ENCODE measurements around the gene KIF26B.

Gene KIF26B

GRCh38 chr1:245572709-245573108 lies 417.9 kb downstream of the KIF26B start:
- ATAC-seq: no peak

GRCh38 chr1:245575710-245576109 lies 420.9 kb downstream of the KIF26B start:
- TF ChIP-seq ZNF565 (CRISPR knock-in tag; conservative IDR thresholded peaks at IDR 0.05; ENCODE audit: low read depth) (no peak), CREB5 (CRISPR knock-in tag; IDR thresholded peaks at IDR 0.05; ENCODE audit: low read depth) (no peak), POU6F1 (CRISPR knock-in tag; IDR thresholded peaks at IDR 0.05; ENCODE audit: borderline replicate concordance, low read depth) (no peak), ESRRG (CRISPR knock-in tag; IDR thresholded peaks at IDR 0.05) (no peak), PPARA (CRISPR knock-in tag; IDR thresholded peaks at IDR 0.05; ENCODE audit: borderline replicate concordance) (no peak), OSR1 (CRISPR knock-in tag; IDR thresholded peaks at IDR 0.05) (no peak), TOX (CRISPR knock-in tag; IDR thresholded peaks at IDR 0.05; ENCODE audit: borderline replicate concordance) (no peak), GLIS3 (CRISPR knock-in tag; IDR thresholded peaks at IDR 0.05) (no peak), ARNTL (CRISPR knock-in tag; IDR thresholded peaks at IDR 0.05; ENCODE audit: borderline replicate concordance, low read depth) (no peak), CSDC2 (CRISPR knock-in tag; IDR thresholded peaks at IDR 0.05) (no peak), TSHZ2 (CRISPR knock-in tag; IDR thresholded peaks at IDR 0.05) (no peak), RARB (CRISPR knock-in tag; IDR thresholded peaks at IDR 0.05) (no peak), ZFP30 (CRISPR knock-in tag; IDR thresholded peaks at IDR 0.05) (no peak)
- no peak for ATAC-seq

More at GRCh38 chr1:245572709-245573108, 417.9 kb downstream of the KIF26B start:
- no peak for TF ChIP-seq GLIS3 (CRISPR knock-in tag; IDR thresholded peaks at IDR 0.05)
- TF ChIP-seq OSR1 (CRISPR knock-in tag; IDR thresholded peaks at IDR 0.05): no peak
- TF ChIP-seq CSRNP3 (CRISPR knock-in tag; IDR thresholded peaks at IDR 0.05): no peak
- TF ChIP-seq ISL1 (CRISPR knock-in tag; IDR thresholded peaks at IDR 0.05): no peak
- TF ChIP-seq ZNF70 (CRISPR knock-in tag; IDR thresholded peaks at IDR 0.05): no peak
- TF ChIP-seq BACH2 (CRISPR knock-in tag; IDR thresholded peaks at IDR 0.05; ENCODE audit: borderline replicate concordance): no peak
- TF ChIP-seq ZC3H10 (CRISPR knock-in tag; IDR thresholded peaks at IDR 0.05): no peak

GRCh38 chr1:245576323-245576722 lies 421.5 kb downstream of the KIF26B start:
- no peak for TF ChIP-seq TOX (CRISPR knock-in tag; IDR thresholded peaks at IDR 0.05; ENCODE audit: borderline replicate concordance)
- ATAC-seq: no peak; the same call in 2 of the 3 replicates

GRCh38 chr1:245577191-245578157 lies 422.7 kb downstream of the KIF26B start:
- TF ChIP-seq ESRRG (CRISPR knock-in tag; IDR thresholded peaks at IDR 0.05): no peak

GRCh38 chr1:245578308-245578707 lies 423.5 kb downstream of the KIF26B start:
- ATAC-seq: no peak
- TF ChIP-seq SNAI2 (CRISPR knock-in tag; IDR thresholded peaks at IDR 0.05): no peak
- TF ChIP-seq ESRRG (CRISPR knock-in tag; IDR thresholded peaks at IDR 0.05): no peak
- TF ChIP-seq BACH2 (CRISPR knock-in tag; IDR thresholded peaks at IDR 0.05; ENCODE audit: borderline replicate concordance): no peak
- no peak for TF ChIP-seq PPARA (CRISPR knock-in tag; IDR thresholded peaks at IDR 0.05; ENCODE audit: borderline replicate concordance)
- TF ChIP-seq TOX (CRISPR knock-in tag; IDR thresholded peaks at IDR 0.05; ENCODE audit: borderline replicate concordance): no peak
- TF ChIP-seq CSRNP3 (CRISPR knock-in tag; IDR thresholded peaks at IDR 0.05): no peak
- TF ChIP-seq GLIS3 (CRISPR knock-in tag; IDR thresholded peaks at IDR 0.05): no peak
- TF ChIP-seq ZNF565 (CRISPR knock-in tag; conservative IDR thresholded peaks at IDR 0.05; ENCODE audit: low read depth): no peak
- no peak for TF ChIP-seq POU6F1 (CRISPR knock-in tag; IDR thresholded peaks at IDR 0.05; ENCODE audit: borderline replicate concordance, low read depth)
- TF ChIP-seq ZC3H10 (CRISPR knock-in tag; IDR thresholded peaks at IDR 0.05): no peak
- no peak for TF ChIP-seq ARNTL (CRISPR knock-in tag; IDR thresholded peaks at IDR 0.05; ENCODE audit: borderline replicate concordance, low read depth)

More at GRCh38 chr1:245577191-245578157, 422.7 kb downstream of the KIF26B start:
- no peak for ATAC-seq

All from SK-N-SH treated with all-trans-retinoic acid at 6 μM for 48 hours (cell line).